Retinal pigment epithelial cell (primary cell): ENCODE measurements around the gene RAB39B.
A peak's percentile ranks its signal among the peaks of the same experiment; 100 is the strongest.

Source experiments
- DNase-seq: peaks from one replicate; pipeline ENCODE4 v3.0.0-alpha.2; 2010; ENCODE audit warnings: low read depth
- H3K4me3 ChIP-seq: 2 replicates; pipeline ENCODE4 v1.5.1; 2011; ENCODE audit warnings: mild to moderate bottlenecking, low read length, control low read depth, moderate library complexity
- TF ChIP-seq, protein P1 (sequence below): conservative IDR thresholded peaks from 2 replicates; pipeline ENCODE4 v1.5.1; 2011; ENCODE audit warnings: low read depth, low read length, control low read depth, inconsistent platforms

The RAB39B gene

GRCh38 chrX:155262970-155263754 lies 1.1 kb downstream of the RAB39B start:
- TF ChIP-seq, protein P1, sequence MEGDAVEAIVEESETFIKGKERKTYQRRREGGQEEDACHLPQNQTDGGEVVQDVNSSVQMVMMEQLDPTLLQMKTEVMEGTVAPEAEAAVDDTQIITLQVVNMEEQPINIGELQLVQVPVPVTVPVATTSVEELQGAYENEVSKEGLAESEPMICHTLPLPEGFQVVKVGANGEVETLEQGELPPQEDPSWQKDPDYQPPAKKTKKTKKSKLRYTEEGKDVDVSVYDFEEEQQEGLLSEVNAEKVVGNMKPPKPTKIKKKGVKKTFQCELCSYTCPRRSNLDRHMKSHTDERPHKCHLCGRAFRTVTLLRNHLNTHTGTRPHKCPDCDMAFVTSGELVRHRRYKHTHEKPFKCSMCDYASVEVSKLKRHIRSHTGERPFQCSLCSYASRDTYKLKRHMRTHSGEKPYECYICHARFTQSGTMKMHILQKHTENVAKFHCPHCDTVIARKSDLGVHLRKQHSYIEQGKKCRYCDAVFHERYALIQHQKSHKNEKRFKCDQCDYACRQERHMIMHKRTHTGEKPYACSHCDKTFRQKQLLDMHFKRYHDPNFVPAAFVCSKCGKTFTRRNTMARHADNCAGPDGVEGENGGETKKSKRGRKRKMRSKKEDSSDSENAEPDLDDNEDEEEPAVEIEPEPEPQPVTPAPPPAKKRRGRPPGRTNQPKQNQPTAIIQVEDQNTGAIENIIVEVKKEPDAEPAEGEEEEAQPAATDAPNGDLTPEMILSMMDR = no peak
- H3K4me3 ChIP-seq = peak overlapping the region; percentile 59
- DNase-seq = no peak

- TF ChIP-seq, protein P1 = no peak
- DNase-seq = no peak
- H3K4me3 ChIP-seq = no peak overlapping the region
Observed at GRCh38 chrX:155259752-155260151, 4.5 kb downstream of the RAB39B start.

DNA sequence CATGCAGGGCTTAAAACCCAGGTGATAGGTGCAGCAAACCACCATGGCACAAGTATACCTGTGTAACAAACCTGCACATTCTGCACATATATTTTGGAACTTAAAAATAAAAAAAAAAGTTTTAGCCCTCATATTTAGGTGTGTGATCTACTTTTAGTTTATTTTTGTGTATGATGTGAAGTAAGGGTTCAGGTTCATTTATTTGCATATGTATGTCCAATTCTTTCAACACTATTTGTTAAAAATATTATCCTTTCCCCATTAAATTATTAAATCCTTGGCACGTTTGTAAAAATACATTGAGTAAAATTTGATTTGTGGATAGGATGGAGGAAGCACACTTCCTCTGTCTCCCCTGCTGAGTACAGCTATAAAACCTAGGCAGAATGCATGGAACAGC lies 12.9 kb downstream of the RAB39B start:
- no peak overlapping the region for H3K4me3 ChIP-seq
- TF ChIP-seq, protein P1 = no peak
- no peak for DNase-seq

DNA sequence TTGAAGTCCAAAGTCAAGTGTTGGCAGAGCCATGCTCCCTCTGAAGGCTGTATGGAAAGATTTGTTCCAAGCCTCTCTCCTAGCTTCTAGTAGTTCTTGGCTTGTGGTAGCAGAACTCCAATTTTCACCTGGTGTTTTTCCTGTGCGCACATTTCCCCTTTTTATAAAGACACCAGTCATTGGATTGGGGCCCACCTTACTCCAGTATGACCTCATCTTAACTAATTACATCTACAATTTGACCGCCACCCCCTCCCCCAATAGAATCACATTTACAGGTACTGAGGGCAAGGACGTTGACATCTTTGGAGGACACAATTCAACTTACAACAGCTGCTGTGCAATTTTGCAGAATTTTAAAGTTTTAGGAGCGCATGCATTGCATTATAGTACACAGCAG lies 16.8 kb downstream of the RAB39B start:
- TF ChIP-seq, protein P1 = no peak
- DNase-seq = no peak
- no peak overlapping the region for H3K4me3 ChIP-seq

DNA sequence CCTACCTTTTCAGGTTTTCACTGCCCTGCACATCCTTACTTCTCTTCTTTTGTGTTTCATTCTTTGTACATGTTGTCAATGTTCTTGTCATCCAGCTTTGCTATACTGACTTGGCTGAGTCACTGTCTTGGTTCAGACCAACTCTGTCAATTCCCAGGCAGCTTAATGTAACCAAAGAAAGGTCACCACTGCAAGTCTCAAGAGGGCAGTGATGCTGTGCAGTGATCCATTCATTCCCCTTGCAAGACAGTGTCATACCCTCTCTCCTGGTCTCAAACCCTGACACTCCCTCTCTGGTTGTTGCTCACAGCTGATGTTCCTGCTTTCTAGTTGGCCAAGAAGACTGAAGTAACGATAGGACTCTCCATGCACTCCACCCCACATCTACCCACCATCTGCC lies 17.5 kb downstream of the RAB39B start:
- DNase-seq = no peak
- TF ChIP-seq, protein P1 = no peak
- H3K4me3 ChIP-seq = no peak overlapping the region

DNA sequence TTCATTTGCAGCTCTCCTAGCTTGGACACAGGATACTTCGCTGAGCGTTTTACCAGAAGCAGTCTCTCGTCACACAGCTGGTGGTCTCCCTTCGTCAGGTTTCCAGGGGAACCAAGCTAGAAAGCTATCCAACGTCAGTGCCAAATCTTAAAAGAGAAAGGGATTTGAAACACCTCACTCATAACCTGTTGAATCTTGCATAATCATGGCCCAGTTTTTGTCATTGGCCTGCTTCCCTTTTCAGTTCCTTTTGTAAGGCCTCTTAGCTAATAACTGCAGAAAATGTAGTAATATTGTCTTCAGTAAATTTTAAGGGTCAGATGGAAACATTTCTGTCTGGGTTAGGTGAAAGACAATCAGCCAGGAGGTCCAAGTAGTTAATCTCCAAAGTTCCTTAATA lies 22.0 kb downstream of the RAB39B start:
- no peak overlapping the region for H3K4me3 ChIP-seq
- DNase-seq = no peak
- TF ChIP-seq, protein P1 = no peak

GRCh38 chrX:155237719-155238118 lies 26.6 kb downstream of the RAB39B start:
- TF ChIP-seq, protein P1 = no peak
- no peak overlapping the region for H3K4me3 ChIP-seq
- DNase-seq = no peak
